HG03575 (cell line): ENCODE measurements around the gene SWSAP1.
"Not testable (repeated sequence)": the region's sequence is repeated elsewhere in the genome, so short reads cannot be mapped to it uniquely, and the experiment has no call there.

Experiments used
- ATAC-seq: cut with Tn5 transposase; IDR thresholded peaks from one replicate; pipeline ENCODE4 v1.9.1; 2021; ENCODE audit not compliant: unreplicated experiment, insufficient number of reproducible peaks, low FRiP score; ENCODE audit errors: extremely low read depth

Gene SWSAP1

DNA sequence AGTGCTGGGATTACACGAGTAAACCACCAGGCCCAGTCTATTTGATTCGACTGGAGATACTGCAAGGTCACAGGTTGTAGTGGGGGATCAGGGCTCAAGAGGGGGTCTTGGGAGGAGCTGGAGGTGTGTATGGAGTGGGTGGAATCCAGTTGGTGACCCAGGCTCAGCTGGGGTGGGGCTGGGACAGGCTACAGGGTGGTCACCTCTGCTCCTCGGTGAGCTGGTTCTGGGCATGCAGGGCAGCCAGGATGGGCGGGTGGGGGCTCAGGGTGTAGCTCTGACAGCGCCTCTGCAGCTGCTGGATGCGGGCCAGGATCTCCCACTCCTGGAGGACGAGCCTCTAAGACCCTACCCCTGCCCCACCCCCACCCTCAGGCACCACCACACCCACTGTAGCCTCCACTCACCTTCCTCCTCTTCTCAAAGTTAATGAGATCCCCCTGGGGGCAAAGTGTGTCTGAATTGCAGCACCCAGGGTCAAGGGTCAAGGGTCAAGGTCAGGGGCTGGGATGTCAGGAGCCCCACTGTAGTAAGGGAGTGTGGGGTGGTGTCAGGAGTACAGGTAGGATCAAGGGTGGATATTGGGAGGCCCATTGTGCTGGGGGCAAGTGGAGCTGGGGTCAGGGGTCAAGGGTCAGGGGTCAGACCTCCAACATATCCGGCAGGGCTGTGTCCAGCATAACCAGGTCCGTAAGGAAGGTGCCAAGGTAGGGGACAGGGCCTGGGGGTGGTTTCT lies 27.5 kb downstream of the SWSAP1 start:
- no peak for ATAC-seq

DNA sequence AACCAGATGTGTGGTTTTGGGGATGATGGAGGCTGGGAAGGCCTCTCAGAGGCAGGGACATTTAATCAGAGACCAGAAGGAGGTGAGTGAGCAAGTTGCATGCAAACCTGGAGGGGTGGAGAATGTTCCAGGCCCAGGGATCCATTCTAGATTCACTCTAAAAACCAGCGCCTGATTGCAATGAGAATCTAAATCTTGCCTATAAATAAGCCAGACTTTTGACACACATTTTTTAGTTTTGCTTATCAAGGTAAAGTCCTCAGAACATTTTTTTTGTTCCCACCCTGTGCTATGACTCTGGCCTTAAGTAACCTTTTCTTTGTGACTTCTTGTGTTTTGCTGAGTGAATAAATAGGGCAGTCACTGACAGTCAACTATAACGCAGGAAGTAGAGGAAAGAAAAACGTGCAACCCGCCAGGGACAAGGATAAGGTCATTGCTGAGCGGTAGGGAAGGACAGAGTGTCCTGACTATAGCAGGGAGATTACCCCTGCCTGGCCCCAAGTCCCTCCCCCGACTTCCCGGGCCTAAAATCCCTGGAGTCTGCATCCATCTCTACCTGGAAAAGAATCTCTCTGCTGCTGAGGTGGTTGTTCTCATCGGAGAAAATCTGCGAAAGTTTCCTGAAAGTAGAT lies 30.2 kb downstream of the SWSAP1 start:
- no peak for ATAC-seq

DNA sequence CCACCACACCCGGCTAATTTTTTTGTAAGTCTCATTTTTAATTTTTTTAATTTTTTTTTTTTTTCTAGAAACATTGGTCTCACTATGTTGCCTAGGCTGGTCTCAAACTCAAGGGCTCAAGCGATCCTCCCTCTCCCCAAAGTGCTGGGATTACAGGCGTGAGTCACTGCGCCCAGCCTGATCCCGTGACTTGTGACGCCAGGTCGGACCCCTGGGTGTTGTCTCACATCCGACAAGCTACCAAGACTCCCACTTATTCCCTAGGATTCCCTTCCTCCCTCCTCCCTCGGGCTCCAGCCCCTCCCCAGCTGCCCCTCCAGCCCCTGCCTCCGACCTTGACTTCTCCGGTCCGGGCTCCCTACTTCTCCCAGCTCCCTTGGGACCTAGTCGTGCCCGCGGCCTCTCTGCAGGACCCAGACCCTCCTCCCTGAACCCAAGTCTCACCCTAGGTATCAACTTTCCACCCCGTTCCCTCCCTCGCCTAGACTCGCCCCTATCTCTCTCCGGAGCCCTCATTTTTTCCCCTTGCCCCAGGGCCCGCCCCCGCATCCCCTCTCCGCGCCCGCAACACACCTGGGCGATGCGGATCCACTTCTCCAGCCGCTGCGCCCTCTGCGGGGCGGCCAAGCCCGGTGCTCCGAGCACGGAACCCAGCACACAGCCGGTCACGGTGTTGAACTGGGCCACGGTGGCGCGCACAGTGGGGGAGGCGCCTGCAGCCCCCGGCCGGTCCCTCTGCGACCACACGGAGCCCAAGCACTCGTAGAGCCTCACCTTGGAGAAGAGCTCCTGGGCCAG lies 31.6 kb downstream of the SWSAP1 start:
- no peak for ATAC-seq

DNA sequence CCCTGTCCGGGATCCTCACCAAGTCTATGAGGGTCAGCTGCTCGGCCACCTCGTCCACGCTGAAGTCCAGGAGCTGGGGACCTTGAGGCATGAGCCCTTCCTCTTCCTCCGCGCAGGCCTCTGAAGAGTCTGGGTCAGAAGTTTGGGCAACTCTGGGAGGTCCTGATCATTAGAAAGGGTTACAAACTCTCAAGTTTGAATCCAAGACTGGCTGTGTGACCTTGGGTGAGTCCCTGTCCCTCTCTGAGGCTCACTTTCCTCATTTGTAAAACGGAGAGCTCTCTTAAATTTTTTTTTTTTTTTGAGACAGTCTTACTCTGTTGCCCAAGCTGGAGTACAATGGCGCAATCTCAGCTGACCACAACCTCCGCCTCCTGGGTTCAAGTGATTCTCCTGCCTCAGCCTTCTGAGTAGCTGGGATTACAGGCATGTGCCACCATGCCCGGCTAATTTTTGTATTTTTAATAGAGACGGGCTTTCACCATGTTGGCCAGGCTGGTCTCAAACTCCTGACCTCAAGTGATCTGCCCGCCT lies 32.3 kb downstream of the SWSAP1 start:
- not testable (repeated sequence) for ATAC-seq

DNA sequence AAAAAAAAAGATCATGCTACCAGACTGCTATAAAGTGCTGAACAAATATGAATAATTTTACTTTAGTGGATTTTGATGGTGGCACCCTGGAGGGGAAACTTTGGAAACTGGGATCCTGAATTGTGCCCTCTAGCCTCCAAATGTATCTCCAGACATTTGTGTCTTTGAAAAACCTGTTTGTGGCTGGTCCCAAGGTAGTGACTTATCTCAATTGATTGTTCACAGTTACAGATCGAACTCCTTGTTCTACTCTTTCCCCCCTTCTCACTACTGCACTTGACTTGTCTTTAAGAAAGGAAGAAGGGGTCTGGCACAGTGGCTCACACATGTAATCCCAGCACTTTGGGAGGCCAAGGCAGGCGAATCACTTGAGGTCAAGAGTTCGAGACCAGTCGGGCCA lies 34.1 kb downstream of the SWSAP1 start:
- no peak for ATAC-seq

DNA sequence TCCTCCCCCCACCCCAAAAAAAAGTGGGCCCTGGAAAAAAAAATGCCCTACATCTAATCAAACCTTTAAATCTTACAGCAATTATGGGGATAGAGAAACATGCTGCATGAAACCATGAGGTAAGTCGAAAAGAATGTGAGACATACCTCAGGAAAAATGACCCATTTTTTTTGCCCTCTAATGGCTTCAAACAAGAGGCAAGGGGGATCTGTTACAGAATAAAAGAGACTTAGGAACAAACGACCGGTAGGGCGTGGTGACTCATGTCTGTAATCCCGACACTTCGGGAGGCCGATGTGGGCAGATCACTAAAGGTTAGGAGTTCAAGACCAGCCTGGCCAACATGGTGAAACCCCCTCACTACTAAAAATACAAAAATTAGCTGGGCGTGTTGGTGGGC lies 36.2 kb downstream of the SWSAP1 start:
- ATAC-seq: no peak

DNA sequence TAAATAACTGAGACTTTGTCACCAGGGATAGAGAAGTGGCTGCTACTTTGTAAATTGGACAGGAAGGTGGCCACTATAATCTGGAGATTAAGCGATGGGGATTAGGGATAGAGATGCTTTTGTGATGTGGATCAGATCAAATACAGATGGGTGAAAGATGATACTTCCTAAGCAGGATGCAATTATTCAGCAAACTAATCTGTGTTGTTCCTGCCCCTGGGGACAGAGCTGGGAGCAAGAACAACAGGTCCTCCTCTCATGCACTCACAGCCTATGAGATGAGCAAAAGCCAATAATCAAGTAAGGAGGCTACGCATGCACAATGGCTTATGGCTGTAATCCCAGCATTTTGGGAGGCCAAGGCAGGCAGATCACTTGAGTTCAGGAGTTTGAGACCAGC lies 40.1 kb downstream of the SWSAP1 start:
- ATAC-seq: no peak

DNA sequence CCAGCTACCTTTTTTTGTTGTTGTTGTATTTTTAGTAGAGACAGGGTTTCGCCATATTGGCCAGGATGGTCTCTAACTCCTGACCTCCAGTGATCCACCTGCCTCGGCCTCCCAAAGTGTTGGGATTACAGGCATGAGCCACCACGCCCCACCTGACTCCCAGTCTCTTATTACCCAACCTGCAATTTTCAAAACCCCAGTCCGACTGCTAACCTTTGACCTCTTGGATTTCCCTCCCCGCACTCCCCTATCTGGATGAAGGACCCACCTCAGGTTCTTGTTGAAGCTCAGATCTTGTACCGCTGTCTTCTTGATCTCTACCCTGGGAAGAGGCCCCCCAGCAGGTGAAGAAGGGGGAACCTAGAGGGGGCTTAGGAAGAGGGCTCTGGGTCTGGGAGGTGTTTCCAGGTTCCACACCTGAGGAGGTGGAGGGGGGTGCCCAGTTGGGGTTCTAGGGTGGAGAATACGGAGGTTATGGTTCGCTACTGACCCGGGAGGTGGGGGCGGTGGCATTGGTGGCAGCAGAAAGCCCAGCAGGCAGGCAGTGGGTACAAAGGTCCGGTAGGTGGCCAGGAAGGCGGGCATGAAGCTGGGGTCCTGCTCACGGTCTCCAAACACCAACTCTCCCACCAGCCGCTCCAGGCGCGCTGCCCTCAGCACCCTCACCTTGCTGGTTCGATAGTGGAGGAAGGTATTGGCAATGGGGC lies 42.0 kb downstream of the SWSAP1 start:
- no peak for ATAC-seq

DNA sequence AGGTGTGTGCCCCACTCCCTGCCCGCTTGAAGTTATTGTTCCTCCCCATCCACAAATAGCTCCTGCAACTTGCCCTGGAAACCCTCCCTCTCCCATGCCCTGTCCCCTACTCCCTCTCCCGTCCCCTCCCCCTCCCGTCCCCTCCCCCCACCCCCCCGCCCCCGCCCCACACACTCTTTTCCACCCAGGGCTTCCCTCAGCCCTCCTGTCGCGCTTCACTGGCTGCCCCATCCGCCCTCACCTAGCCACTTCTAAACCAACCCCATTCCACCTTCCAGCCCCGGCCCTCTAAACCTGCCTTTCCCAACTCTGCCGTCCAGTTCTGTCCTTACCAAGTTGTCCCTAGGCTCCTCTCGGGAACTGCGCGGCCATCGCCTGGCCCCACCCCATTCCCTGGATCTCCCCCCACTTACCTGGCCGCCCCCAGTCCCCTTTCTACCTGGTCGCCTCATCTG lies 43.7 kb downstream of the SWSAP1 start:
- ATAC-seq: no peak

DNA sequence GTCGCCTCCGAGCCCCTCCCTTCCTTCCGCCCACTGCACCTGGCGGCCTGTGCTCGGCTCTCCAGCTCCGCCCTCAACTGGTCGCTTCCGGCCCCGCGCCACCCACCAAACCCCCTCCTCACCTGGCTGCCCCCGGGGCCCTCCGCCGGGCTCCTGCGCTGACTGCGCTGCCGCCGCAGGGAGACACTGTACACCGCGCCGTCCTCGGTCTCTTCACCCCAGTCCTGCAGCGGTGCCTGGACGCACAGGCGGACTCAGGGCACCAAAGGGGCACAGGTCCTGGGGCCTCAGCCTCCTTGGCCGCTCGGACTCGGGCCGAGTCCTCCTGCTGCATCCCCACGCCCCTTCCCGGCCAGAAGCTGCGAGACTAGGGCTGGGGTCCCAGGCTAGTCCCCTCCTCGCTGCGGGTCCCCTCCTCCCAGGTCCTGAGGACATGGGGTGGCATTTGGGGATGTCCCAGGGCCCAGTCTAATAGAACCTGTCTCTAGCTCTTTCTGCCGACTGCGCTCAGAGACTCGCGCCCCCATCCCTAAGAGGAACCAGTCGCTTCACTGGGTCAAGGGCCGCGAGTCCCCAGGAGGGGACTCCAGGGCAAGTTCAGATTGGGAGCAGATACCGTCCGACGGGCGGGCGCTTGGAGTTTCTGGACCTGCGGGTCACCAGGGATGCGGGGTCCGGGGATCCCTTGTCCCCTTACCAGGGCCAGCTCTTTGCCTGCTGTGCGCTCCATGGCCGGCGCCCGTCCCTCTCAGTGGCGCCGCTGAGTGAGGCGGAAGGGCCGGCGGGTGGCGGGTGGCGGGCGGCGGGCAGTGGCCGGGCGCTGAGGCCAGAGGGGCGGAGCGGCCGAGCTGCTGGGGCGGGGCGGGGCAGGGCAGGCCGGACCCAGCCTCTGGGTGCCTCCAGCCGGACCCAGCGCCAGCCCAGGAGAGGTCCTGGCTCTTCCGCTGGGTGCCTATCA lies 44.4 kb downstream of the SWSAP1 start, which contains the start of gene RGL3:
Gene RGL3, minus strand, starts transcription at position 766 of the 958 bp plus-strand sequence. Its CDS starts 36 bp downstream, at position 730.
- no peak for ATAC-seq

DNA sequence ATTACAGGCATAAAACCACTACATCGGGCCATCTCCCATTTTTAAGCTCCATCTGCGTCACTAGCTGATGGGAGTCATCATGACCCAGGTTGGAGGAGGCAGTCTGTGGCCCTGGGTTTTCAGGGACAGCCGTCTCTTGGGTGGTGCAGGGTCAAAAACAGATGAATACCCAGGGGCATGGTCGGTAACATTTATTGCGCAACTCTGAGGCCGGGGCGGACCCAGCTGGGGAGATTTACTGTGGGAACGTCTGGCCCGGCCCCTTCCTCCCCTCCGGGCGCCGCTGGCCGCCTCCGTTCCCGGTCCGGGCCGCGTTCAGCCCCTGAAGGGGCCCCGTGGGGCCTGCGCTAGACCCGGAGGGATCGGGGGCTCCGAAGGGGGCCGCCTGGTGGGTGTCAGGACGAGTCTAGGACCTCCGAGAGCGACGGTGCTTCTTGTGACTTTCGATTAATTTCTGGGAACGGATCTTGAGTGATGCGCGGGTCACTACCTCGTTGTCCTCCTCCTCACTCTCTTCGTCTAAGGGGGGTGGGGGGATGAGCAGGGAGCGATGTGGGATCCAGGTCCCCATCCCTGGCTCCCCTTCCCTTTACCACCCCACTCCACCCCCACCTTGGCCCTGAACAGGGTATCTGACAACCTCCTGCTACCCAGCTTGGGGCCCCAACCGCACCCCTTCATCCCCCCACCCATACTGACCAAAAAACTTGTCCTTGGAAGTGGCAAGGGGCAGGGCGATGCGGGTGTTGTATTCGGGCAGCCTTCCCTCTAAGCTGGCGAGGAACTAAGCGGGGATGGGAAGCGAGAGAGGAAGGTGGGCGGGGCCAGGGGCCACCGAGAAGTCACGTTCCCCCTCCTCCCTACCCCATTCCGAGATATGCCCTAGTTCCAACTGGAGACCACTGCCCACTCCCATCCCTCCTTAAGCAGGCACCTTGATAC lies 46.2 kb downstream of the SWSAP1 start:
- ATAC-seq: no peak

DNA sequence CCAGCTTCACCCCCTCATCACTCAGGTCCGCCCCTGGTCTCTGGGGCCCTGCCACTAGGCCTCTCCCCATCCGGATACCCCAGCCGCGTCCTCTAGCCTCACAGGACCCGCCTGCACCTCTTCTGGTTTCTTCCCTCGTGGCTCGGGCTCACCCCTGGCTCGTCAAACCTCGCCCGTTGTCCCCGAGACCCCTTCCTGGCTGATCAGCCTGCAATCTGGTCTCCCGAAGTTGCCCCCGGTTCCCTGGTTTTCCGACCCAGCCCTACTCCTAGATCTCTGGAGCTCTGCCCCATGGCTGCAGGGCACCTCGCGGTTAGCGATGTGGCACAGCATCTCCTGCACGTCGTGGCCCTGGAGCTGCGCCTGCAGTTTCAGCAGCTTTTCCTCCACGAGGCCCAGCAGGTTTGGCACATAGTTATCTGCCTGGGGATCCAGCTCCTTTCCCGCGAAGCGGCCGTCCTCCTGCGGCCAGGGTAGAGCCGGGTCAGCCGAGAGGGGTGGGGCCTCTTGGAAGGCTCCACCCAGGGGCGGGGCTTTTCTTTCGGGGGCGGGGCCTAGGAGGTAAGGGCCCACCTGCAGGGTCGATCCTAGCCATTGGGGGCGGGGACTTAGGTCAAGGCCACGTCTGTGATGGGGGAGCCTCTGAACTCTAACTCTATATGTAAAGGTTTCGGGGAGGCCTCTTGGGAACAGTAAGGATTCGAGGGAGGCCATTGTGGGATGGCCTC lies 47.1 kb downstream of the SWSAP1 start:
- no peak for ATAC-seq

DNA sequence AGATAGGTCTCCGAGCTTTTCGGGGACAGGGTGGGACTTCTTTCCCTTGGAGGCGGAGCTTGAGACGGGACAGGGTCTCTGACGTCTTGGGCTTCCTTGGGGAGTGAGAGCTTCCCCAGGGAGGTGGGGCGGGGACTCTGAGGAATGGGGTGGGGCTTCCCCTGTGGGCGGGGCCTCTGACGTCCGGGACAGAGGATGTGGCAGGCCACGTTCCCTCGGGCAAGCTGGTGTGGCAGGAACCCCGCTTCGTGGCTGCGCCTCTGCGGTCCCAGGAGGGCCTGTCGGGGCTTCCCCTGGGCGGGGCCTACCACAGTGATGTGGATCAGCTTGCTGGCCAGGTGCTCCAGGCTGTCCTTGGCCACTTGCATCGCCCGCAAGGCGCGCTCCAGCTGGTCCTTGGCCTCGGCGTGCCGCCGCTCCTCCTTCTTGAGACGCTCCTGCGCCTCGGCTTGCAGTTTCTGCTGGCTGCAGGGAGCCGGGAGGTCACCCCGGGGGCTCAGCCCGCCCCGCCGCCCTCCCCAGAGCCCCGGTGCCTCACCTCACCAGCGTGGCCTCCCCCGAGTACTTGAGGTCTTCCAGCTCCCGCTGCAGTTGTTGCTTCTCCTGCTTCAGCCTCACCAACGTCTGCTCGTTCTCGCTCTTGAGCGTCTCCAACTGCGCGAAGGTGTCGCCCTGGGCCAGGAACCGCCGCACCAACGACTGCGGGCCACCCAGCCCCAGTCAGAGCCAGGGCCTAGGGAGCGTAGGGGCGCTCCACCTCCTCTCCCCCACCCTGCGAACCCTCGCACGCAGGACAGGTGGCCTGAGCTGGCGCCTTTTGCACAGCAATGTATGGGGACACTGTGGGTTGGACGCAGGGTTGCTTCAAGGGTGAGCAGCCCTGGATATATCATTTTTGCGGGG lies 47.9 kb downstream of the SWSAP1 start:
- no peak for ATAC-seq

DNA sequence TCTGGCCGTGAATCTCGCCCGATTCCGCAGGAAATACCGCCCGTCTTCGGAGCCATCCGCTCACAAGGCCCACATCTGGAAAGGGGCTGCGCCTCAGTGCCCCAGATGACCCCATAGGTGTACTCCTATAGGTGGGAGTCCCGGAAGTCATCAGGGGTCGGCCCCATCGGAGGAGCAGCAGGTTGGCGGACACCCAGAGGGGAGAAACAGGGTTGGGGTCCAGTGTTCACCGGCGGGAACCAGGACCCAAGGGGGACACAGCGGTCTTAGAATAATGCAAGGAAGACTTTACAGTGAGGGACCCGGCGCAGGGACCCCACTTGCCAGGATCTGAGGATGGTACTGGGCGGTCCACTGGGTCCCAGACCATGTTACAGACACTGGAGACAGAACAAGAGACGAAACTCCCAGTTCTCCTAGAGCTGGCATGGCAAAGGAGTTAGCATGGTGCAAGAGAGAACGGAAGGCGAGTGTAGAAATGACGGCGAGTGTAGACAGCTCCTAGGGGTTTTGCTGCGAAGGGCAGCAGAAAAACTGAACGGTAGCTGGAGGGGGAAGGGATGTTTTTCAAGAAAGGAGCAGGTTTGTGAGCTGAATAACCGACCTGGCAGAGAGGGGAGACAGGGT lies 48.8 kb downstream of the SWSAP1 start:
- no peak for ATAC-seq

DNA sequence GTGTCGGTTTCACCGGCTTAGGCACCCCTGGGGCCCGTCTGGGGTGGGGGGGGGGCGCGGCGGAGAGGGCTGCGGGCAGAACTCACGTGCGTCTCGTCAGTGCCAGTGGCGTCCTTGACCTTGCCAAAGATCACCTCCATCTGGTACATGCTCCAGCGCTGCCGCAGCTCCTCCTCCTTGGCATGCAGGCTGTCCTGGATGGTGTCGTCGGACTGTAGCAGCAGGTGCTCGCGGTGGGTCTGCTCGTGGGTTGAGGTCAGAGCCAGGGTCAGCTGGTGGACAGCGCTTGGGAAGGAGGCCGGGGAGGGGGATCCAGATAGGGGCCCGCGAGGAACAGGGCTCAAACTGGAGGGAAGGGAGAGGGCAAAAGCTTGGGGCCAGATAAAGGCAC lies 49.3 kb downstream of the SWSAP1 start:
- ATAC-seq: no peak
